T47D (cell line): Measurements from ENCODE around the gene ZNF827.
"Not testable (repeated sequence)": the region's sequence is repeated elsewhere in the genome, so short reads cannot be mapped to it uniquely, and the experiment has no call there.

ENCODE experiments used
- DNase-seq, 2 experiments: peaks; one replicate each; pipeline versions ENCODE4 v3.0.0 to v3.0.0-alpha.2; 2011 to 2012; ENCODE audit warnings: low read depth in 1 of 2, low spot score in 1 of 2
- JUND ChIP-seq: IDR thresholded peaks from 2 replicates; pipeline ENCODE4 v1.6.1; 2012; ENCODE audit warnings: low read depth
- in situ Hi-C: cut with HindIII; loops from 2 replicates; pipeline ENCODE4 v1.10.0; 2016; ENCODE audit warnings: low sequenced_read_pairs, low pct_unique_long_range_greater_than_20kb

Gene ZNF827

DNA sequence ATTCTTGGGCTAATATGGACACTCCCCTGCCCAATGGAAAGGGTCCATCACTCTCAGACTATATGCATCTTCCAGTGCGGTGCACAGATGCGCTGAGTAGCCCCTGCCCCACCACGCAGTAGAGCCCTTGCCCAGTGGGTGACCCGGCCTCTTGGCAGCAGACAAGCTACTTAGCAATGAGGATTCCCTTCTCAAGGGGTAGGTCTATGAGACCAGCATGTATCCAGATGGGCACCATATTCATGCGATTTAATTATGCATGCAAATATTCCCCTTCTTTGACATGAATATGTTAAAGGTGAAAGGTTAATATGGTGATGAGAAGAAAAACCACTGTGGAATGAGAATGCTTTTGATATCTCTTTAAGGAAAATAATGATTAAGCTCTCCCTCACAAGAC lies 77.7 kb downstream of the ZNF827 start:
- no peak for TF ChIP-seq JUND
- in situ Hi-C loops = no loop called here
- DNase-seq = no peak

GRCh38 chr4:145860446-145860845 lies 78.2 kb downstream of the ZNF827 start:
- no peak for TF ChIP-seq JUND
- no peak for DNase-seq
- in situ Hi-C loops = no loop called here

- in situ Hi-C loops = no loop called here
- DNase-seq = no peak
- TF ChIP-seq JUND = no peak
Observed at GRCh38 chr4:145859926-145860325, 78.7 kb downstream of the ZNF827 start.

DNA sequence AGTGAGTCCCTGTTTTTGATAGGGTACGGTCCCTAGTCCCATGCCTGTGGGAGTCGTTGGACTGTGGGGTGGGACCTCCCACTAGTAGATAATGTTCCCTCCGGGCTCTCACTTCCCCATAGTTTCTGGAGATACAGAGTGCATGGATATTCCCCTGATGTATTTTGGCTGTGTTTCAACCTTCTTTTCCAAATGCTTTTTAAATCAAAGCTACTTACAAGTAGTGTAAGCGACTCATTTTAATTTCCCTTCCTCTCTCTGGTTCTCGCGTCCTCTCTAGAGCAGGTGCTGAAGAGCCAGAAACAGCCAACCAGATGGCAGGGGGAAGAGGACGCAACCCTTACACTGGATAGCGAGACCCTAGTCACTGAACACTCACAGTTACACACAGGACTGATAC lies 79.2 kb downstream of the ZNF827 start:
- no peak for DNase-seq
- in situ Hi-C loops = no loop called here
- TF ChIP-seq JUND = no peak

DNA sequence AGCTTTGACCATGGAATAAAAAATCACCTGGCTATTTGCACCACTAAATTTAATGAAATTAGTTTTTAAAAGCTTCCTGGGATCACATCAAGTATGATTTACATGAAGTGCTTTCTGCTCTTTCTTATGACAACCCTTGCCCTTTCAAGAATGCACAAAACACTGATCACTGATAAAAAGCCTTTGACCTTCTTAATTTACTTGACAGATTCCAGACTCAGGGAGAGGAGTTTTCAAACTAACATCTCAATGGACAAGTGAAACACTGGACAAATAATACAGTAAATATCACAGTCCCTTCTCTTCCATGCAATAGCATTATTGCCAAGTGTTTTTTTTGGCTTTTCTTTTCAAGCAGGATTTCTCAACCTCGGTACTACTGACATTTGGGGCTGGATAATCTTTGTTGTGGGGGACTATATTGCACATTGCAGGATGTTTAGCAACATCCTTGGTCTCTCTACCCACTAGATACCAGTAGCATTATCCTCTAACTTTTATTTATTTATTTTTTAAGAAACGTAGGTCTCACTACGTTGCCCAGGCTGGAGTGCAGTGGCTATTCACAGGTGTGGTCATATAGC lies 86.3 kb downstream of the ZNF827 start:
- in situ Hi-C loops = no loop called here
- no peak for TF ChIP-seq JUND
- DNase-seq = no peak

GRCh38 chr4:145851511-145852201 lies 87.0 kb downstream of the ZNF827 start:
- in situ Hi-C loops = no loop called here
- no peak for DNase-seq
- no peak for TF ChIP-seq JUND

DNA sequence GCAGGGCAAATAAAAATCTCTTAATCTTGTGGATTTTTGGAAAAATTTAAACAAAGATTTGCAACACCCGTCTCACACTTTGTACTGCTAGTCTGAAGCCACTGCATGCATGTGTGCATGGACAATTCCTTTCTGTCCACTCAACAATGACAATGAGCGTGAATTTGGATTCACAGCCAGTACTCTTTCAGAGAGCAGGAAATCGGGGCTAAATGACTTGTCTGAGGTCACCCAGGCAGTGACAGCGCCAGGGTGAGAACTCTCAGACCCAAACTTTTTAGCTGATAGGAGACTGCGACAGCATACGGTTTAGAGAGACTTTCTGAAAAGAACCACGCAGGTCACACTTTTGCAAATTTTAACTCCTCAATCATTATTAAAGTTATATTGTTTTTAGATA lies 90.9 kb downstream of the ZNF827 start:
- no peak for DNase-seq
- in situ Hi-C loops = no loop called here
- TF ChIP-seq JUND = no peak

GRCh38 chr4:145845118-145845517 lies 93.5 kb downstream of the ZNF827 start:
- no peak for DNase-seq
- in situ Hi-C loops = no loop called here
- no peak for TF ChIP-seq JUND

GRCh38 chr4:145843639-145844038 lies 95.0 kb downstream of the ZNF827 start:
- no peak for TF ChIP-seq JUND
- no peak for DNase-seq
- in situ Hi-C loops = no loop called here

GRCh38 chr4:145843148-145843547 lies 95.5 kb downstream of the ZNF827 start:
- in situ Hi-C loops = no loop called here
- no peak for TF ChIP-seq JUND
- no peak for DNase-seq

GRCh38 chr4:145842224-145842887 lies 96.3 kb downstream of the ZNF827 start:
- no peak for TF ChIP-seq JUND
- in situ Hi-C loops = no loop called here
- DNase-seq = no peak

- in situ Hi-C loops = no loop called here
- TF ChIP-seq JUND = no peak
- DNase-seq = no peak
Observed at GRCh38 chr4:145840801-145841200, 97.8 kb downstream of the ZNF827 start.

- TF ChIP-seq JUND = no peak
- peak in 1 of 2 experiments; percentile 63 for DNase-seq
- in situ Hi-C loops = no loop called here
Observed at GRCh38 chr4:145840162-145840768, 98.4 kb downstream of the ZNF827 start.

DNA sequence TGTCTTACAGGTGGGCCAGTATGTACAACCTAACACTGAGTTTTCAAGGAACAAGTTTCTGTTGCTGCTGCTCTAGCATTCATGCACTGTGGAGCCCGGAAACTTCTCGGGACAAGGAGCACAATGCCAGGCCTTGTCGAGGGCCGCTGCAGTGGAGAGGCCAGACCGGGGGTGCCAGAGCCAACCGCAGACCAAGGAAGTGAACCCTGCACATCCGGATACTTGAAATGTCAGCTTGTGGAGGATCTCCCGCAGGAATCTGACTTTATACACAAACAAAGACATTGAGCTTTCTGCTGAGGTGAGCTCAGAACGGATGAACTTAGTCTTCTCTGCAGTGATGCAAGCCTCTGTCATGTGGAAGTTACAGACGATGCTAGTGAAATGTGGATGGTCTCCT lies 99.5 kb downstream of the ZNF827 start:
- TF ChIP-seq JUND = no peak
- DNase-seq = peak in 1 of 2 experiments; percentile 93
- in situ Hi-C loops = no loop called here

DNA sequence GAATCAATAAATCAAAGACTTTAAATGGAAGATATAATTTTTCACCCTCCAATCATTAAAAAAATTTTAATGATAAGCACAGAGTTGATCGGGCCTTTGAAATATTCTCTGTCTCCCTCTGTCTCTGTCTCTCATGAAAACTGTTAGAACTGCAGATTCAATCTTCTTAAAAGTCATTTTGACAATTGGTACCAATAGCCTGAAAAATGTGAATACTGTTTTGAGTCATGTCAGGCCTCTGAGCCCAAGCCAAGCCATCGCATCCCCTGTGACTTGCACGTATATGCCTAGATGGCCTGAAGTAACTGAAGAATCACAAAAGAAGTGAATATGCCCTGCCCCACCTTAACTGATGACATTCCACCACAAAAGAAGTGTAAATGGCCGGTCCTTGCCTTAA lies 106.2 kb downstream of the ZNF827 start:
- DNase-seq, in situ Hi-C loops: not testable (repeated sequence)
